Thyroid gland (tissue), 4 donors: ENCODE results near the gene C9orf43. TPM values are rescaled to one million over a fixed set of nuclear protein-coding genes. Genes with fewer than 3 reads are reported as not detected.

Experiments used
- DNase-seq, 2 donors: peaks; one replicate each; pipeline ENCODE4 v3.0.0-alpha.2; 2019
- H3K27ac ChIP-seq, 3 donors: fragments of 200-600 bp; sonication (generic); 1 replicate in 2 of 3; 2 replicates in 1 of 3; pipeline ENCODE4 v1.5.1; 2016 to 2019; ENCODE audit warnings: mild to moderate bottlenecking in 1 of 3, moderate library complexity in 1 of 3
- H3K27me3 ChIP-seq: fragments of 200-600 bp; sonication (generic); one replicate; pipeline ENCODE4 v1.5.1; 2019
- H3K36me3 ChIP-seq, 2 donors: fragments of 200-600 bp; sonication (generic); one replicate each; pipeline ENCODE4 v1.5.1; 2016 to 2019
- H3K4me1 ChIP-seq, 2 donors: fragments of 200-600 bp; sonication (generic); one replicate each; pipeline ENCODE4 v1.5.1; 2017 to 2019
- H3K4me3 ChIP-seq, 3 donors: fragments of 200-600 bp; sonication (generic); replicated peaks in 1 of 3; 1 replicate in 2 of 3; 2 replicates in 1 of 3; pipeline ENCODE4 v1.5.1; 2016; ENCODE audit warnings: mild to moderate bottlenecking in 1 of 3
- H3K9me3 ChIP-seq: fragments of 200-600 bp; sonication (generic); one replicate; pipeline ENCODE4 v1.5.1; 2017
- CTCF ChIP-seq, 6 experiments: fragments of 200-600 bp in 3 of 6; fragments of 450-650 bp in 3 of 6; sonication (generic) in 3 of 6; IDR thresholded peaks; one replicate each; pipeline ENCODE4 v1.5.1; 2016 to 2019; ENCODE audit warnings: antibody characterized with exemption in 6 of 6, mild to moderate bottlenecking in 2 of 6, inconsistent platforms in 1 of 6, moderate library complexity in 1 of 6
- POLR2A ChIP-seq, 2 donors: fragments of 450-650 bp; IDR thresholded peaks; one replicate each; pipeline ENCODE4 v1.6.1; 2017; ENCODE audit warnings: antibody characterized with exemption in 2 of 2, mild to moderate bottlenecking in 2 of 2, moderate library complexity in 1 of 2
- WGBS, 2 donors: methylation state at CpG; one replicate each; pipeline ENCODE4 v1.1.5; 2017; 5-methylcytosine and 5-hydroxymethylcytosine counted together
- intact Hi-C: fragments of 100-400 bp; cut with DNase I; formaldehyde crosslinking; loops from one replicate; pipeline ENCODE4 v1.15.1; 2023
- total RNA-seq, 4 donors: library from RNA; depleted of rRNA; stranded (reverse); fragments of >200 nt; gene quantifications; one replicate each; pipeline ENCODE4 v1.2.3, GENCODE V29; 2016

Gene C9orf43
- total RNA-seq, 4 donors from 2014 or later: 0.39 to 2.5 (median 0.84) TPM

- H3K27ac ChIP-seq: peak overlapping the region; percentile 87 to 92 (median 91)
- peaks cover 30 to 35% of the 10 kb centered on the region in 2 donors for H3K4me1 ChIP-seq
- DNase-seq: peak; percentile 36 to 40
- intact Hi-C loops: no loop called here
- H3K4me3 ChIP-seq: no peak overlapping the region
- no peaks in the 10 kb centered on the region for H3K9me3 ChIP-seq
- H3K27me3 ChIP-seq: no peaks in the 10 kb centered on the region
- WGBS, 2 donors: 84 to 85% methylated on average over 2 of the region's 2 CpGs
- H3K36me3 ChIP-seq: no peaks in the 10 kb centered on the region
- TF ChIP-seq POLR2A (IDR thresholded peaks at IDR 0.05) (no peak), CTCF (IDR thresholded peaks at IDR 0.05) (no peak)
Measured at GRCh38 chr9:113456235-113456634, 45.7 kb downstream of the C9orf43 start.

- Histone ChIP-seq H3K4me1 (peaks cover 19 to 29% of the 10 kb centered on the region in 2 donors), H3K4me3 (no peak overlapping the region), H3K36me3 (no peaks in the 10 kb centered on the region), H3K27ac (no peak overlapping the region), H3K27me3 (no peaks in the 10 kb centered on the region), H3K9me3 (no peaks in the 10 kb centered on the region)
- TF ChIP-seq CTCF (IDR thresholded peaks at IDR 0.05) (no peak), POLR2A (IDR thresholded peaks at IDR 0.05) (no peak)
- no peak for DNase-seq
- intact Hi-C loops: no loop called here
- 94 to 96% methylated on average over 3 of the region's 3 CpGs for WGBS, 2 donors
Measured at GRCh38 chr9:113461285-113461684, 50.7 kb downstream of the C9orf43 start.

GRCh38 chr9:113461943-113462342, 51.4 kb downstream of the C9orf43 start:
- WGBS, 2 donors: 78 to 96% methylated on average over 2 to 4 of the region's 4 CpGs
- H3K9me3 ChIP-seq: no peaks in the 10 kb centered on the region
- no peak overlapping the region for H3K27ac ChIP-seq
- TF ChIP-seq CTCF (IDR thresholded peaks at IDR 0.05) (no peak), POLR2A (IDR thresholded peaks at IDR 0.05) (no peak)
- no peaks in the 10 kb centered on the region for H3K27me3 ChIP-seq
- no peak for DNase-seq
- intact Hi-C loops: no loop called here
- H3K36me3 ChIP-seq: no peaks in the 10 kb centered on the region
- H3K4me3 ChIP-seq: no peak overlapping the region
- H3K4me1 ChIP-seq: peaks cover 13 to 22% of the 10 kb centered on the region in 2 donors

GRCh38 chr9:113462781-113463286, 52.3 kb downstream of the C9orf43 start:
- Histone ChIP-seq H3K36me3 (no peaks in the 10 kb centered on the region), H3K4me1 (peaks cover 12 to 20% of the 10 kb centered on the region in 2 donors), H3K27ac (no peak overlapping the region), H3K27me3 (no peaks in the 10 kb centered on the region), H3K9me3 (no peaks in the 10 kb centered on the region), H3K4me3 (peak overlapping the region in 1 of 3 donors; percentile 38)
- intact Hi-C loops: no loop called here
- 89% methylated on average over 9 to 11 of the region's 11 CpGs for WGBS, 2 donors
- no peak for DNase-seq
- TF ChIP-seq CTCF (IDR thresholded peaks at IDR 0.05): no peak
- no peak for TF ChIP-seq POLR2A (IDR thresholded peaks at IDR 0.05)

GRCh38 chr9:113463418-113464285, 53.1 kb downstream of the C9orf43 start, which contains the start of gene RGS3:
Gene RGS3 (plus strand): TSS chr9:113463727. CDS start chr9:113463803, 76 bp downstream.
- 17 to 32% methylated on average over 27 to 35 of the region's 55 CpGs for WGBS, 2 donors
- Histone ChIP-seq H3K4me1 (peaks cover 12 to 20% of the 10 kb centered on the region in 2 donors), H3K27me3 (no peaks in the 10 kb centered on the region), H3K27ac (peak within 1 kb of the TSS in 1 of 3 donors; percentile 20), H3K36me3 (no peaks in the 10 kb centered on the region), H3K9me3 (no peaks in the 10 kb centered on the region), H3K4me3 (peak within 1 kb of the TSS; percentile 7 to 60 (median 38))
- intact Hi-C loops: no loop called here
- peak in 3 of 6 experiments; percentile 3 to 20 (median 7) for TF ChIP-seq CTCF (IDR thresholded peaks at IDR 0.05)
- peak in 1 of 2 donors; percentile 67 for TF ChIP-seq POLR2A (IDR thresholded peaks at IDR 0.05)
- peak; percentile 86 to 89 for DNase-seq
